NCI-H2227 treated with DMSO at 0.1 percent for 48 hours (cell line): ENCODE measurements around the gene KCNB1.

Experiments used
- DNase-seq: peaks from one replicate; lab custom pipeline; 2025; lab: John Stamatoyannopoulos, UW

KCNB1 gene

DNA sequence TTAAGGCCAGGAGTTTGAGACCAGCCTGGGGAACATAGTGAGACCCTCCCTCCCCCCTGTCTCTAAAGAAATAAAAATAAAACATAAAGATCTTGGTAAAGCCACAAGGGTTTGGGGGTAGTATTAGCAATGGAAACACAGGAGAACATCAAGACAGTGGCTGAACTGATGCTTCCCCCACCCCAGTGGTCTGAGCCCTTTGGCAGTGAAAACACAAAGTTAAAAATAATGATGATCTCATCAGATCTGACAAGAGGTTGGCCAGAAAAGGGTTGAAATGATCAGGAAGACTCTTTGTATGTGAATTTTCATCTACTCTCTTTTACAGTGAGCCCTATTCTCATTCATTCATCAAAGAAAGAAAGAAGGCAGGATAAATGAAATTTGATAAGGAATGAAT, 93.7 kb downstream of the KCNB1 start:
- no peak for DNase-seq

DNA sequence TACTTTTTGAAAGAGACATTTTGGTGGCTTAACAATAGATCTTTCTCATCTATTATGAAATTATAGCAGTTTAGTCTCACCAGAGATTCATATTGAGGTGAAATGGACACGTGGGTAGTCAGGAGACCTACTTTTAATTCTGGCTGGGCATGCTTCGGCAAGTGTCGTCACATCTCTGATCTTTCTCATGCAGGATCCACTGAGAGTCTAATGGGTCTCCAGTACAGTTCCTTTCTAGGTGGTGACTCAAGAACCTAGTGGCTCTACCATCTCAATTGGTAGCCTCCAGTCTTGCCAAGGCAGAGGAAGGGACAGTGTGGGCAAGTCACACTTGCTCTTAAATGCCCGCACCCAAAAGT, 94.9 kb downstream of the KCNB1 start:
- no peak for DNase-seq

DNA sequence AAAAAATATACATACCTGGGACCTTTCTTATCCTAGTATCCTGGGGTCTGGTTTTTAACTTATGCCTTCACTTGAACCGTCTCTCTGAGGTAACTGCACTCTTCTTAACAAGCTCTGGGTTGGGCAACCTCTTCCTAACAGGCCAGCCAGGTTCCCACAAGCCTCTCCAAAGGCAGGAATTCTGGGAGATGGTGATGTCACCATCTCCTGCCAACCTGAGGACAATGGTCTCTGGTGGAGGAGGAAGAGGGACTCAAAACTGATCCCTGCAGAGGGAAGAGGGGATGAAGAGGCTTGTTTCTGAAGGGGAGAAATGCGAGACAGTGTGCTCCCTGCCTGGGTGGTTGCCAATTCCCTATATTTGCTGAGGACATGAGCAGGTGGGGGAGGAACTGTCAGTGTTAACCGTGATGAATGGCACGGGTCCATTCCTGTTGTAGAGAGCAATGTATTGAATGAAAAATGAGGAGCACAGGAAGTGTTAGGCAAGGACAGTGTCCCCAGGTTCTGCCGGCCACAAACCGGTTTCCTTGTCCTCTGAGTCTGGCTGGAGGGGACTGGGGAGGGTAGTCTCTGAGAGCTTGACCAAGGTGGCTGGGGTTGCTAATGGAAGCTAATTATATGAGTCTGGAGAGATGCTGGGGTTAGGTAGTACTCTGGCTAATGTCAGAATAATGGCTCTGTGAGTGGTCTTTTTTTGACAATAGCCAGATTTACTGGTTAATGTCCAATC, 95.5 kb downstream of the KCNB1 start:
- peak; percentile 87 for DNase-seq

DNA sequence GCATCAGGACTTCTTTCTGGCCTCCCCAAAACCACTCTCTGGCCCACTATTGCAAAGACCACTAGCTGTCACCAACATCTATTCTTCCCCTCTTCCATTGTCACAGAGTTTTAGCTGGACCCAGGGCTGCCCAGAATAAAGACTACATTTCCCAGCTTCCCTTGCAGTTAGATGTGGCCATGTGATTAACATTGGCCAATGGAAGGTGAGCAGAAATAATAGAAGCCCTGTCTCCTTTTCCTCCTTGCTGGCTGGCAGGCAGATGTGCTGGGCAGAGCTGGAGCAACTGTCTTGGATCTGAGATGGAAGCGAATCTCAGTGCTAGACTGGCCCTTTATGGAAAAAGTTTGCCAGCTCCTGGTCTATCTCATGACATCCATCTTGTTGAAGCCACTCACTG, 97.0 kb downstream of the KCNB1 start:
- peak; percentile 78 for DNase-seq

DNA sequence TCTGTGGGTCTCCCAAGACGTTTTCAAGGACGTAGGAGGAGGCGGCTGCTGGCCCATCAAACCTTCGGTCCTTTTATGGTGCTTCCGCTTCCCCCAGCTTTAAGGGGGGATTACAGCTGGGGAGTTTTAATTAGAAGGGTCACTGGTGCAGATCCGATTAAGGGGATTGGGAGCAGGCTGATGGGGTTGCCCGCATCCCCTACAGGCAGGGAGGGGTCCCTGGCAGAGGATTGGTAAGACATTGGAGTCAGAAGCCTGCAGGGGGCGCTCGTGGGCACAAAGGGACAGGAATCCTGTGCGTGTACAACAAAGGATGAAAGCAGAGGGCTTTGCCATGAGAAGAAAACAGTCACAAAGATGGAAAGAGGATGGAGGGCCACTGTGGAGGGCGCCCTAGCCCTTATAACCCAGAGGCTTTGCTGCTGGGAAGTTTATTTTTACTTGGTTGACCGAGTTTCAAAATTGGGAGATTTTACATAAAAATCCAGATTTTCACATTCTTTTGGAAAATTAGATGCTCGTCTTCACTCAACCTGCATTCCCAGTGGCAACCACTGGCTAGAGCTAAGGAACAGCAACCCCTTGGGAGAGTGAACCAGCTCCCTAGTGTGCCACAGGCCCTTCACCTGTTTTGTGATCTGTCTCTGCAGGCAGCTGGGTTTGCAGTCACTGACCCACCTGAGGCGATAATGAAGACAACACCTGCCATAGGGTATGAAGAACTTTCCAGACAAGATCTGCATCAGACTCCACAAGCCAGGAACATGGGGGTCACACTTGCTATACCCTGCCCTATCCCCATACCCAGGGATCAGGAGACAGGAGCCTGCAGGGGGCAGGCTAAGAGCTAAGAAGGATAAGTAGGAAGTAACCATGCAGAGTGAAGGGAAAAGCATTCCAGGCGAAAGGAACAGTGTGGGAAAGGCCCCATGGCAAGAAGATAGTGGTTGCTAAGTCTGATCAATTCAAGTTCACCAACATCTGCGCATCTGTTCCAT, 97.7 kb downstream of the KCNB1 start:
- DNase-seq = peak; percentile 73

DNA sequence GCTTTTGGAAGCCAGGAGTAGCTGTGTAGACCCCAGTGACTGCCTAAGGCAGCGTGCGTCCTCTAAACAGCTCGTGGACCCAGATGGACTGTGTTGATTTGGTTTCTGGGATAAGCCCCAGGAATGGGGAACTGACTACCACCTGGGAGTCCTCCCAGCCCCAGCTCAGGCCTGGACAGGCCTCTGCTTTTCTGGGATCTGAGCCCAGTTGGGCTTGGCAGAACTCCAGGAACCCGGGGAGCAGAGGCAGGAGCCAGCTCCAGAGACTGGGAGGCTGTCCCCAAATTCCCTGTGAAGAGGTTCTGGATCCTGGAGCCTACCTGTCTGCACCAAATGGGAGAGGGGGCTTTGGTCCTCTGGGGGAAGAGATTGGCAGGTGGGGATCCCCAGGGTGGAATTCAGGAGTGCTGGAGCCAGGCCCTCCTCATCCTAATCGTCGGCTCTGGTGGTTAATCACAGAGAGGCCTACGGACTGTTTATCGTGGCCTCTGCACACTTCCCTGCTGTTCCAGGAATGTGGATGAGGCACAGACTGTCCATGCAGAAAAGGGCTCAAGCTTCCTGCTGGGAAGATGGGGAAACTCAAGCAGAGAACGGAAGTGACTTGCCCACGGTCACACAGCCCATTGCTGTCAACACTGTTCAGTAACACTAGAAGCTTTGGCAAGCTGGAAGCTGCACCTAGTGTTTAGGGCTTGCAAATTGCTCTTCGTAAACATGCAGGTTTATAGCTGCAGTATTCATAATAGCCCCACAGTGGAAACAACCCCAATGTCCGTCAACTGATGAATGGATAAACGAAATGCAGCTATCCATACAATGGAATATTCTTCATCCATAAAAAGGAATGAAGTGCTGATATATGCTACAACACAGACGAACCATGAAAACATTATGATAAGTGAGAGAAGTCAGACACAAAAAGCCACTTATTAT, 100.6 kb downstream of the KCNB1 start:
- DNase-seq = no peak

DNA sequence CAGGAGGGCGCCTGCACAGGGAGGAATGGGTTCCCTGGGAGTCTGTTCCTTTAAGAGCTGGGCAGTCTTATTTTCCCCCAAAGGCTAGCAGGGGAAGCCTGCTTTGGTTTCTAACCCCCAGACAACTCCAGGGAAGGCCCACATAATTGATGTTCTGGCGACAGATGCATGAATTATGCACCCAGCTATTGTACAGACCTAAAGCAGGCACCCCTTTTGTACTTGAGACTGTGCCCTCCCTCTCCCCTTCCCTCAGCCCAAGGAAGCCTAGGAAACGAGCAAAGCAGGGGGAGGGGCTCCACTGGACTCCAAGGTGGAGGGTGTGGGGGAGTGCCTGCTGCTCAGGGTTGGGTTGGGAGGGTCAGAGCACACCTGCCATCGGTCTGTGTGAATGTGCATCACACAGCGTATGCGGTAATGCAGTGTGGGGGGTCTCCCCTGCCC, 102.1 kb downstream of the KCNB1 start:
- peak; percentile 90 for DNase-seq

DNA sequence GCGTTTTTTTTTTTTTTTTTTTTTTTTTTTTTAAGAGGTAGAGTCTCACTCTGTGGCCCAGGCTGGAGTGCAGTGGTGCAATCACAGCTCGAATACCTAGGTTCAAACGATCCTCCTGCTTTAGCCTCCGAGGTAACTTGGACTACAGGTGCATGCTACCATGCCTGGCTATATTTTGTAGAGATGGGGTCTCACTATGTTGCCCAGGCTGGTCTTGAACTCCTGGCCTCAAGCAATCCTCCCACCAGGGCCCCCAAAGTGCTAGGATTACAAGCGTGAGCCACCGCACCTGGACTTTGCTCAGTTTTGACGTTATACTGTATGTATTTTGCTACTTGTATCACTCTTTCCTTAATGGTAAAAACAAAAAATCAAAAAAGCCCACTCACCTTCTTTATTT, 103.1 kb downstream of the KCNB1 start:
- DNase-seq = no peak

DNA sequence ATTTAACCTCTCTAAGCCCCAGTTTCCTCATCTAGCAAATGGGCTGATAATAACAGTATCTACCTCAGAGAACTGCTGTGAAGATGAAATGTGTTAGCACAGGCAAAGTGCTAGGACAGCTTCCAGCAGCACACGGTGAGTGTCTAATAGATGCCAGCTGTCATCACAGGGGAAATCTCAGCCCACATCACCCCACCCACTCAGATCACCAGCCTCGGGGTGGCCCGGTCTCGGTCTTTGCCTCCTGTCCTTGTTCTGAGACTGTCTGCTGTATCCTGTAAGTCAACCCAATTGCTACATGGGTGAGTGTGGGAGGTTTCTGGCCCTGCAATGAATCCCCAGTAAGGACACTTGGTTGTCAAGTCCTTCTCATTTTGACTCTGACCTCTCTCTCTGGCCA, 105.1 kb downstream of the KCNB1 start:
- DNase-seq = no peak

DNA sequence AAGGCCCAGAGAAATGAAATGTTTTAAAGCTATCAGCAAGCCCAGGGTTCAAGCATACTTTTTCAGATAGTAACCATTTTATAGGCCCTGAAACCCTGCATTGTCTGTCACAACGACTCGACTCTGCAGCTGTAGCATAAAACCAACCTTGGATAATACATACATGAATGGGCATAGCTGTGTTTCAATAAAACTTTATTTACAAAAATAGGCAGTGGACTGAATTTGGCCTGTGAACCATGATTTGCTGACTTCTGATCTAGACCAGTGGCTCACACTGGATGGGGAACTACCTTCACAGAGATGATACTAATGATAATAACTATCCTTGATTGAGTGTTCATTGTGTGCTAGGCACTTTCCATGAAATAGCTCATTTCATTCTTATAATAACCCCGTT, 107.3 kb downstream of the KCNB1 start:
- DNase-seq = no peak

DNA sequence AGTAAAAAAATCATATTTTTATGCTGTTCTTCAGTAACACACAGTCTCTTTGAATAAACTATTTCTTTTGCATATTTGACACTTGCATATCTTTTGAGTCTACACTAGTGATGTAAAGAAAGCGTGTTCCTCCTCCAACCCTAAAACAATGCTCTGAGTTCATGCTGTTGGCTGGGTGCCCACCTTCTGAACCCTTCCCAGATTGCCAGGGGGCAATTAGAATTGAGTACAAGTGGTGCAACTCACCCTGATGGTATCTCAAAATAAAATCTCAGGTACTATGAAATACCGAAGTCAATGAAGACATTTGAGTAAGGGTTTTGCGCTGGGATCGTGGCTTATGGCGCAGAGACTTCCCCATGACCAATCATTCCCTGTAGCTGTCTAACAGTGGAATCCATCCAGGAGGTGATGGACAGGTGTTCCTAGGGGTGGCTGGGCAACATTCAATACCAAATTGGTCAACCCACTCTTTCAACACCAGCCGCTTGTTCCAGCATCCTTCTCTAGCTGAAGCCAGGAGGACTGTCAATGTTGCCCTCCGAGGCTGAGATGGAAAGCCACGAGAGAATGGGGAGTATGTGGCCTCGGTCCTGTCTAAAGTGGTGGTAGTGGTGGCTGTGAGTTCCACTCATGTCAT, 110.3 kb downstream of the KCNB1 start:
- DNase-seq = no peak

DNA sequence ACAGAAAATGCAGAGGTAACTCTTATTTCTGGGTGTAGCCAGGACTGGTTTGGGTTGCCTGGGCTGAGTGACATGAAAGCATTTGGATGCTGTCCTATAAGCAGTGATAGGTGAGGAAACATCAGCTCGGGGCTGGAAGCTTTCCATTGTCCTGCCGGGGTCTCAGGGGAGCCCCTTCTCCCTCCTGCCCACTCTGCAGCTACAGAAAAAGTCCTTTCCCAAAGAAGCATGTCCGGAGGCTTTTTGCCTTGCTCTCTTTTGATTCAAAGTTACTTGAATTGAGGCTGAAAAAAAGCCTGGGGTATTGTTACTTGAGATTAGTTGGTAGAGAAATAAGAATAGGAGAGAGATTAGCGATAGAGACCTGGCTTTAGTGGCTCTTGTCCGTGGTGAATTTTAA, 113.9 kb downstream of the KCNB1 start:
- no peak for DNase-seq

DNA sequence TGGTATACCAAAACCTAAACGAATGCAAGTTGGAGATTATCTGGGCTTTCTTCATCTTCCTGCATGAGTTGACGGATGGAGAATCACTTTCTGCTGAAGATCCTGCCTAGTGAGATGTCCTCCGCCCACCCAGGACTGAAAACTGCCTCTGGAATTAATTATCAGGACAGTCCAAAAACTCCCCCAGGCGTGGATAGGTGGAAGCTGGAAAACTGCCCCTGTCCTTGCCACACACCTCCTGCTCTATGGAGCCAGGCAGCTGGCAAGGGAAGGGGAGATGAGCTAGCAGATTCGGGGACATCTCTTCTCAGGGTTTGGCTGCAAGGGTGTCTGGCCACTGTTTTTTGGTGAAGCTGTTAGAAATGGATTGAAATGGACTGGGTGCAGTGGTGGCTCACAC, 115.4 kb downstream of the KCNB1 start:
- DNase-seq = no peak

DNA sequence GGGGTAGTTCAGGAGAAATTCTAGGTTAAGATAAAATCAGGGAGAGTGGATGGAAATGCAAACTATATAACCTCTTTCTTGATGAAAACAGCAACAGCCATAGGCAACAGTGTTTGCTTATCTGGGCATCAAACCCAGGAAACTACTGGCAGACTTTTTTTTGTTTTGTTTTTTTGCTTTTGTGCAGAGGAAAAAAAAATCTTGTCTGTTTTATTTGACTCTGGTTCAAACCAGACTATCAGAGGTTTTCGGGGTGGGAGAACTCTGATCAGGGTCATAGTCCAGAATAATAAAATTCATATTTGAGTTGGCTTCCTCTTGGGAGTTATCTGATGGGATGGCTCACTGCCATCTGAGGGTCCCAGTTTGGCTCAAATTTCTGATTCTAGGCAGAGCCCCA, 115.8 kb downstream of the KCNB1 start:
- DNase-seq = no peak

DNA sequence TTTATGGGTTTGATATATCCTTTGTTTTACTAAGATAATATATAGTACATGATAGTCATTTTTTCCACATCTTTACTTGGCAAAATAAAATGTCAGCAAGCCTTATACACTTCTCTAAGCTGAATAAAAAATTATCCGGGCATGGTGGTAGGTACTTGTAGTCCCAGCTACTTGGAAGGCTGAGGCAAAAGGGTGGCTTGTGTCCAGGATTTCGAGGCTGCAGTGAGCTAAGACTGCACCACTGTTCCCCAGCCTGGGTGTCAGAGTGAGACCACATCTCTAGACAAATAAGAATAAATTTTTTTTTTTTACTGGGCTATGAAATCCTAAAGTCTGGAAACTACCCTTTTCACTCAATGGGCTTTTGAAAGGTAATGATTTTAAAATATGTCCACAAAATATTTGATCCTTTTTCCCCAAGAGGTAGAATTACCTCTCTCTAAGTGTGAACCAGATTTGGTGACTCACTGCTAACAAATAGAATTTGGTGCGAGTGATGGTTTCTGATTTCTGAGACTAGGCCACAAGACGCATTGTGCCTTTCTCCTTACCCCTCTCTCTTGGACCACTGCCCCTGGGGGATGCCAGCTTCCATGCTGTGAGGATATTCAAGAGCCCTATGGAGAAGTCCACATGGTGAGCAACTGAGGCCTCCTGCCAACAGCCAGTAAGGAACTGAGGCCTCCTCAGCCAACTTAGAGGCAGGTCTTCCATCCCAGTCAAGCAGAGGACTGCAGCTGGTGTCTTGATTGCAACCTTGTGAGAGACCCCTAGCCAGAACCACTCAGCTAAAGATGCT, 120.4 kb downstream of the KCNB1 start:
- DNase-seq = no peak

DNA sequence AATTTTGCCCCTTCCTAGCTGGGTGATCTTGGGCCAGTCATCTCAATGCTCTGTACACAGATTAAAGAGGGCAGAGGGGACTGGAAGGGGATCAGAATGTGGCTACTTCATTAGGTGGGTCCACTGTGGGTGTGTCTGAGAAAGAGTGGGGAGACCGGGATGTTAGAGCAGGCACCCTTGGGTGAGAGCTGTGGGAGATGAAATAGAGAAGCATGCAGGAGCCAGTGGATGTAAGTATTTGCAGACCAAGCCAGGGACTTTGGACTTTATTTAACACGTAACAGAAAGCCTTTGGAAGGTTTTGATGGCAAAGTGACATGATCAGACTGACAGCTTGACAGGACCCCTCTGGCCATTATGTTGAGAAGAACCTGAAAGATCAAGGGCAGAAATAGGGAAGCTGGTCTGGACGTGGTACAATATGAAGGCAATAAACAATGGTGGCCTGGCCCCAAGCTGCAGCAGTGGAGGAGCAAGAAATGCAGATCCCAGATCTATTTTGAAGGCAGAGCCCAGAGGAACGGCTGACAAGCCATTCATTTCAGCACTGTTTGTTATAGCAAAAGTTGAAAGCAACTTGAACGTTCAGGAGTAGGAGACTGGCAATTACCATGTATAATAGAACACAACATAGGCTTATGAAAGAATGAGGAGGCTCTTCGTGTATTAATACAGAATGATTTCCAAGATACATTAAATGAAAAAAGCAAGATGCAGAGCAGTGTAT, 122.1 kb downstream of the KCNB1 start:
- peak; percentile 43 for DNase-seq

DNA sequence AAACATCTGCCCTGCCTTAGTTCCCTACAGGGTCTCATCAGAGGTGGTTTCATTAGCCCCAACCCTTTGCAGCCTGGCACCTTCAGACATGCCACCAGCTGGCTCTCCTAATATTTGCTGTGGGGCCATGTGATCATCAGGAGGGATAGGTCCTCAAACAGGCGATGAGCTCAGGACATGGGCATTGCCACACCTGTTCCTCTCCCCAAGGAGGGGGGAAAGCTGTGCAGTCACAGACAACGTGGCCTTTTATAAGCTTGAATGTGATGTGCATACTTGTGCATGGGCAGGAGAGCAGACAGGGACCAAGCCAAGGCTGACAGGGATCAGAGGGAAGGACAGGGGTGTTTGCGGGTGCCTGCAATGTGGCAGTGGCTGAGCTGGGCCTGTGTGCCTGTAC, 125.8 kb downstream of the KCNB1 start:
- no peak for DNase-seq

DNA sequence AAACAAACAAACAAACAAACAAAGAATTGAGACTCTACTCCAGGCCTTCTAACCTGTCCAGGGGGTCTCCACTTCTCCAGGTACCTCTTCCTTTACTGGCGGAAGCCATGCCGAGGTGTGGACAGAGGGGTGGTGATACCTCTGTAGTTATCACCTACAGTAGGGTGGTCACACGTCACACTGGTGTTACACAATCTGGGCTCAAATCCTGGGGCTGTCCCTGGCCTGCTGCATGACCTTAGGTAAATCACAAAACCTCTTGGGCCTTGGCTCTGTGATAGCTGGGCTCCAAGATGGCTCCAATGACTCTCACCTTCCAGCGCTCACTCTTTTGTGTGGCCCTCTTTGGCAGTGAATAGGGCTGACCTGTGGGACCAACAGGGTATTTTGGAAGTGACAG, 127.8 kb downstream of the KCNB1 start:
- no peak for DNase-seq

DNA sequence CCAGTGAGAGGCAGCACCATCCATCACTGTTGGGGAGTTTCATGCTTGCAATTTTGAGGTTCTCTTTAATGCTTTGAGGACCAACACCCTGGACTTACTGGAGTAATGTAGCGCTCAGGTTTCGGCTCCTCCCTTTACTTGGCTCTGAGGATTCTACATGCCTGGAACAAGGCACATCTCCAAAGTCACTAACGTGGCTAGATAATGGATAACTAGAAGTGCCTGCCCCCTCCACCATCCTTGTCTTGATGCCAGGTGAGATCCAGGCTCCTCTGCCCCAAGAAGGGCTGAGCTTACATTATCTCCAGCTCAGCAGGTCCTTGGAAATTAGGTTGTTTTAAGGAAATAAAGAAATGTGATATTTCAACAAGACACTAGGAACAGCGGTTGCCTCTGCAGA, 129.1 kb downstream of the KCNB1 start:
- DNase-seq = no peak

DNA sequence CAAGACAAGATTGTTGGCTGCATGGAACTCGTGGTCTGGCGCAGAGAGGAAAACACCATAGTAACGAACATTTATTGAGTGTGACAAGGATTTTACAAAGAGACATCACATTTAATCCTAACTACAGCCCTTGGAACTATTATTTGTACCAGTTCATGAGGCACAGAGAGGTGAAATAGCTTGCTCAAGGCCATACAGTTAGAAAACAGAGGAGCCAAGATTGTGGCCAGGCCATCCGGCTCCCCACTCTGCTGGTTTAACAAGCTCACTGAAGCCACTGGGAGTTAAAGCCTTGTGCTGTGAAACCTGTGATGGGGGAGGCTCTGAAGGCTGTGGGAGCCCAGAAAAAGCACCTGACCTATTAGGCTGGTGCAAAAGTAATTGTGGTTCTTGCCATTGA, 129.7 kb downstream of the KCNB1 start:
- DNase-seq = no peak
